ENCODE data around the gene AP1M1. TPM values are rescaled to one million over a fixed set of nuclear protein-coding genes. Genes with fewer than 3 reads are reported as not detected.
A peak's percentile ranks its signal among the peaks of the same experiment; 100 is the strongest.

AP1M1 gene
- total RNA-seq, 1 experiment from 2014 or later = 81.6 TPM

GRCh38 chr19:16244091-16244490 is 46.4 kb downstream of the AP1M1 start:
- no peak for DNase-seq (ENCODE audit: low read depth)
- in situ Hi-C loops (cut with HindIII; ENCODE audit: low pct_unique_long_range_greater_than_20kb, low sequenced_read_pairs) = no loop called here

- in situ Hi-C loops (cut with HindIII; ENCODE audit: low pct_unique_long_range_greater_than_20kb, low sequenced_read_pairs) = no loop called here
- DNase-seq (ENCODE audit: low read depth) = peak; percentile 68
These were observed 49.9 kb downstream of the AP1M1 start for GRCh38 chr19:16247353-16248182.

DNA sequence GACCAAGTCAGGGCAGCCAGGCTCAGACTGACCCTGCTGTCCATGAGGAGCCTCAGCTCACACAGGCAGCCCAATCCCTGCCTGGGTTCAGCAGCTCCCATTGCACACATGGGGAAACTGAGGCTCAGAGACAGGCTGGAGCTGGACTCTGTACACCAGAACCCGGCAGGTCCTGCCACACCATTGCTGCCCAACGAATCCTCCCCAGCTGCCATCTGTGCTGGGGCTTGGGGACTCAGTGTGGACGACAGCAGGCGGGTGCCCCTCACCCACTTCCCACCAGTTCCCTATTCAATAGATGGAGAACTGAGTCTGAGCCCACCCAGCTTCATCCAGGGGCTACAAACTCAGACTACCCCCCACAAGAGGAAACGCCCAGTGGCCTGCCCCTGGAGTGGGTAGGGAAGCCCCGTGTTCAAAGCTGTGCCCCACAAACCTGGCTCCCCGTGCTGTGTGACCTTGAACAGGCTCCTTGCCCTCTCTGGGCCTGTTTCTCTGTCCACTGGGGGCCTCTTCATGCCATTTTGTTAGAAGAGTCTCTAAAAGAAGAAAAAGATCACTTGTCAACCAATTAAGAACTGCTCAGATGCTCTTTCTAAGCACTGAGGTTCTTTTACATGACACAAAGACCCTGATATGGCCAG is 50.8 kb downstream of the AP1M1 start:
- in situ Hi-C loops (cut with HindIII; ENCODE audit: low pct_unique_long_range_greater_than_20kb, low sequenced_read_pairs) = no loop called here
- DNase-seq (ENCODE audit: low read depth) = no peak

GRCh38 chr19:16249826-16250404 is 52.2 kb downstream of the AP1M1 start:
- no peak for DNase-seq (ENCODE audit: low read depth)
- in situ Hi-C loops (cut with HindIII; ENCODE audit: low pct_unique_long_range_greater_than_20kb, low sequenced_read_pairs) = no loop called here

DNA sequence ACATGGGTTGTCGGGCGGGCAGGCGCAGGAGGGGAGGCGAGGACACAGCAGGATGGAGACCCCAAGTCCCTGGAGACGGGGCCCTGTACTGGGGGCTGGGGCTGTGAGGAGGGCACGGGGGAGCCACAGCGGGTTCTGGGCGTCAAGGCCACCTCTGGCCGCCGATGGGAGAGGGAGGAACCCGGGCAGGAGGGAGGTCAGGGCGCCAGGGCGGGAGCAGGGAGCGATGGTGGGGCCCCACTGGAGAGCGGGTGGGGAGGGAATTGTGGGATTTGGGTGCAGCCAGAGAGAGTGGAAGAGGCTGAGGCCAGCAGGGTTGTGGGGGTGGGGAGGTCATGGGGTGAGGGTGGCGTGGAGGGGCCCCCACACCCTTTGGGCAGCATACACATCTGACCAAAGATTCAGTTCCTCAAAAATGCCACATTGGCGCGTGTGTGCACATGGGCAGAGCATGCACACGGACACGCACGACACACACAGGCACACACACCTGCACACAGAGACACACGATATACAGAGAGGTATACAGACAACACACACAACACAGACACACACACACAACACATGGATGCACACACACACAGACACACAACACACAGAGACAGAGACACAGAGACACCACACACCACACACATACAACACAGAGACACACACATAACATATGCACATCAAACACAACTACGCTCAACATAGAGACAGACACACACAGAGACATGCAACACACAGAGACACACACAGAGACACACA is 54.9 kb downstream of the AP1M1 start:
- no peak for DNase-seq (ENCODE audit: low read depth)
- in situ Hi-C loops (cut with HindIII; ENCODE audit: low pct_unique_long_range_greater_than_20kb, low sequenced_read_pairs) = no loop called here

GRCh38 chr19:16254851-16255408 is 57.2 kb downstream of the AP1M1 start:
- no peak for DNase-seq (ENCODE audit: low read depth)
- in situ Hi-C loops (cut with HindIII; ENCODE audit: low pct_unique_long_range_greater_than_20kb, low sequenced_read_pairs) = no loop called here

DNA sequence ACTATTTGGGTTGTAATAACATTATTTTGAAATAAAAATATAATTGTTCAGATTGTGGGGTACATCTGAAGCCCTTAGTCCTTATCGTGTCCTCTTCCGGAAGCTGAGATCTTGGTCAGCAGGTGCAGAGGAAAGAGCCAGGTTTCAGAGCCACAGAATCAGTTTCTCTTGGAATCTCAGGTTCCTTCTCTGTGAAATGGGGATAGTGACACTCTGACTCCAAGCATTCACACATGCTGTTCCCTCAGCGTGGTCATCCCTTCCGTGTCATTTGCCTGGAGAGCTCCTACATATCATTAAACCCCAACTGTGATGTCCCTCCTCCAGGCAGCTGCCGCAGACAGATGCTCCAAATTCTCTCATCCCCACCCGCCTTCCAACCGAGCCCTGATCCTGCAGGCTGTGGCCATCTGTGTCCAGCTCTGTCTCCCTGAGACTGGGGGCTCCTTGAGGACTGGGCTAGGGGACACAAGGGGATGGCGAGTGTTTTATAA is 59.8 kb downstream of the AP1M1 start:
- in situ Hi-C loops (cut with HindIII; ENCODE audit: low pct_unique_long_range_greater_than_20kb, low sequenced_read_pairs) = no loop called here
- DNase-seq (ENCODE audit: low read depth) = no peak

DNA sequence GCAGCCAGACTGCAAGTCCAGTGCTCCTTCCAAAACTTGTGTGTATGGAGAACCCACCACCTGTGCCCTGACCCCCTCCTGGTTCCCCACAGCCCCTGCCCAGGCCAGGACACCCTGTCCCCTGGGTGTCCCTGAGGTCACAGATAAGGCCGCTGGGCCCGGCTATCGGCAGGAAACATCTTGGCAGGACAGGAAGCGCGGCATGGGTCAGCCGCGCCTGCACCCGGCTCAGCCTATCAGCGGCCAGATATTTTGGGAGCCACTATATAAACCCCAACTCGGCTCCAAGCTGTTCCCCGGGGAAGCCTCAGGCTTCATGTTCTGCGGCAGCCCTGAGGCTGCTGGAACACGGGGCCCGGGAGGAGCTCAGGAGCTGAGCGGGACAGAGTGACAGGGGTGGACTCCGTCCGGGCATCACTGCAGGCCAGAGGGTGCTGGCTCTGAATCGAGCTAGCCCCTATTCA is 60.8 kb downstream of the AP1M1 start:
- in situ Hi-C loops (cut with HindIII; ENCODE audit: low pct_unique_long_range_greater_than_20kb, low sequenced_read_pairs) = no loop called here
- no peak for DNase-seq (ENCODE audit: low read depth)

- in situ Hi-C loops (cut with HindIII; ENCODE audit: low pct_unique_long_range_greater_than_20kb, low sequenced_read_pairs) = no loop called here
- DNase-seq (ENCODE audit: low read depth) = no peak
These were observed 61.9 kb downstream of the AP1M1 start for GRCh38 chr19:16259385-16260159.

GRCh38 chr19:16260160-16260811 is 62.6 kb downstream of the AP1M1 start:
- DNase-seq (ENCODE audit: low read depth) = no peak
- in situ Hi-C loops (cut with HindIII; ENCODE audit: low pct_unique_long_range_greater_than_20kb, low sequenced_read_pairs) = no loop called here

GRCh38 chr19:16260812-16261161 is 63.1 kb downstream of the AP1M1 start:
- in situ Hi-C loops (cut with HindIII; ENCODE audit: low pct_unique_long_range_greater_than_20kb, low sequenced_read_pairs) = no loop called here
- DNase-seq (ENCODE audit: low read depth) = no peak

GRCh38 chr19:16261584-16262368 is 64.1 kb downstream of the AP1M1 start:
- DNase-seq (ENCODE audit: low read depth) = no peak
- in situ Hi-C loops (cut with HindIII; ENCODE audit: low pct_unique_long_range_greater_than_20kb, low sequenced_read_pairs) = no loop called here

GRCh38 chr19:16262618-16263017 is 64.9 kb downstream of the AP1M1 start:
- in situ Hi-C loops (cut with HindIII; ENCODE audit: low pct_unique_long_range_greater_than_20kb, low sequenced_read_pairs) = no loop called here
- no peak for DNase-seq (ENCODE audit: low read depth)

DNA sequence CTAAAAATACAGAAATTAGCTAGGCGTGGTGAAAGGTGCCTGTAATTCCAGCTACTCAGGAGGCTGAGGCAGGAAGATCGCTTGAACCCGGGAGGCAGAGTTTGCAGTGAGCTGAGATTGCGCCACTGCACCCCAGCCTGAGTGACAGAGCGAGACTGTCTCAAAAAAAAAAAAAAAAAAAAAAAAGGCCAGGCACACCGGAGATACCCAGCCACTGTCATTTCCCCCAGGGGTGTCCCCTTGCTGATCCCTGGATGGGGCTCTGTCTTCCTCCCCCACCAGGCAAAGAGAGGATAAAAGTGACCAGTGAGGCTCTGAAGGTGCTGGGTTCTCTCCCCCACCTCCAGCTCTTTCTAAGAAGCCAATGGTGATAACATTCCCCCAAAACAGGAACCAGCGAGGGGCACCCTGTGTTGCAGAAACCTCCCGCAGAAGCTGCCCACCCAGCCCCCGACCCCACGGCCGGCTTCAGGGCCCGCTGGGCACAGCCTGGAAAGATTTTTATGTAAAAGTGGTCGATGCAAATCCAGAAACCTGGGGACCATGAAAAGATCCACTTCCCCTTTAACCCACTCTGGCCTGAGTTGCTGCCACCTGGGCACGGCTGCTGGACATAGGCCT is 65.5 kb downstream of the AP1M1 start:
- in situ Hi-C loops (cut with HindIII; ENCODE audit: low pct_unique_long_range_greater_than_20kb, low sequenced_read_pairs) = no loop called here
- no peak for DNase-seq (ENCODE audit: low read depth)

GRCh38 chr19:16265205-16265604 is 67.5 kb downstream of the AP1M1 start:
- in situ Hi-C loops (cut with HindIII; ENCODE audit: low pct_unique_long_range_greater_than_20kb, low sequenced_read_pairs) = no loop called here
- DNase-seq (ENCODE audit: low read depth) = no peak

DNA sequence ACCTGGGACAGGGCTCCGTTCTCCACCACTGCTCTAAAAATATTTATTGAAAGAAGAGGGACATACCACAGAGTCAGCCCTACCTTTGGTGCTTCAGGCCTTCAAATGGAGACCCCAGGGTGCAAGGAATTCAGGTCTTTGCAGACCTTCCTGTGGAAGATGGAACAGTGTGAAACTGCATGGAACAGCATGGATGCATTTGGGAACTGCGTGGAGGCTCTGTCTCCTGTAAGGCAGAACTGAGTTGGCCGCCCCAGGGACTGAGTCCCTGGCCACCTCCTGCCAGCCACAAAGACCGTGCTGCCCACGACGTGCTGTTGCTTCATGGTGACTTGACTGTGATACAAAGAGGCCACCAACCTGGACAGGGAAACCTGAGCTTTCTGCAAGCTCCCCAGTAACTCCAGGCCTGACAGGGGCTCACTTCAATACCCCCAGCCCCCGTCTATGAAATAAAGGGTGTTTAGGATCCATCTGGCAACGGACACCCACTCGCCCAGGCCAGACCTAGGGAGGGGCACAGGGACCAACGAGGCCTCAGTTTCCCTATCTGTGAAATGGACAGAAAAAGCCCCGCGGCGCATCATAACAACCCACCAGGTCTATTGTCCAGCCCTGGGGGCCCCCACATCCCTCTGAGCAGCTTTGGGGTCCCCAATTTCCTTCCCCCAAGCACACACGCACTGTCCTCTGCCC is 68.3 kb downstream of the AP1M1 start:
- in situ Hi-C loops (cut with HindIII; ENCODE audit: low pct_unique_long_range_greater_than_20kb, low sequenced_read_pairs) = no loop called here
- no peak for DNase-seq (ENCODE audit: low read depth)
